Activated CD8-positive, alpha-beta T cell treated with anti-CD3 and anti-CD28 coated beads for 36 hours (primary cell): ENCODE measurements around the gene TMEM129. TPM values are rescaled to one million over a fixed set of nuclear protein-coding genes. Genes with fewer than 3 reads are reported as not detected.

Source experiments
- ATAC-seq: fragments of 200-7000 bp; cut with Tn5 transposase; one replicate; pipeline ENCODE4 v1.10.0; 2021; ENCODE audit warnings: mild to moderate bottlenecking, moderate library complexity
- CTCF ChIA-PET: fragments of 350-600 bp; sonication (Branson Sonifier 250); formaldehyde crosslinking; loops from one replicate; lab custom pipeline; 2021; ENCODE audit warnings: antibody characterized with exemption; lab: Charles Lee
- POLR2A ChIA-PET: fragments of 350-600 bp; sonication (Branson Sonifier 250); formaldehyde crosslinking; loops from one replicate; lab custom pipeline; 2021; ENCODE audit warnings: antibody characterized with exemption; lab: Charles Lee
- DNase-seq: peaks from one replicate; pipeline ENCODE4 v3.0.0-alpha.2; 2020
- H3K27ac Mint-ChIP-seq: one replicate; pipeline ENCODE4 v1.8.0; 2021; ENCODE audit warnings: mild to moderate bottlenecking, mixed read lengths
- H3K27me3 Mint-ChIP-seq: one replicate; pipeline ENCODE4 v1.8.0; 2021; ENCODE audit warnings: mixed read lengths
- H3K36me3 Mint-ChIP-seq: one replicate; pipeline ENCODE4 v1.8.0; 2021; ENCODE audit warnings: low read depth, mixed read lengths
- H3K4me1 Mint-ChIP-seq: one replicate; pipeline ENCODE4 v1.8.0; 2021; ENCODE audit warnings: low read depth, mixed read lengths
- H3K4me3 Mint-ChIP-seq: one replicate; pipeline ENCODE4 v1.8.0; 2021; ENCODE audit warnings: mild to moderate bottlenecking, moderate library complexity, mixed read lengths
- H3K9me3 Mint-ChIP-seq: one replicate; pipeline ENCODE4 v1.8.0; 2021; ENCODE audit warnings: mixed read lengths
- CTCF ChIP-seq: fragments of 200-600 bp; IDR thresholded peaks from one replicate; pipeline ENCODE4 v1.8.0; 2022; ENCODE audit warnings: antibody characterized with exemption, mild to moderate bottlenecking
- intact Hi-C: fragments of 100-400 bp; cut with micrococcal nuclease; formaldehyde crosslinking; loops from one replicate; pipeline ENCODE4 v1.10.0; 2022
- total RNA-seq, 2 experiments: library from RNA; stranded (reverse); gene quantifications; one replicate each; pipeline ENCODE4 v1.2.3, GENCODE V29; 2021

Gene TMEM129
- total RNA-seq, 2 experiments from 2014 or later = 17.8 to 18.2 TPM

- ATAC-seq (peak; percentile 2), DNase-seq (no peak)
- intact Hi-C loops = no loop called here
- Mint-ChIP-seq H3K4me1 (peaks cover 49% of the 10 kb centered on the region), H3K9me3 (no peaks in the 10 kb centered on the region), H3K36me3 (peaks cover 63% of the 10 kb centered on the region), H3K27me3 (no peaks in the 10 kb centered on the region), H3K27ac (peak overlapping the region; percentile 100), H3K4me3 (peak overlapping the region; percentile 92)
- ChIA-PET POLR2A (interaction anchor here (0.5 to 9.5 kb wide), 8 partner anchors 10 to 367 kb away, joined by 3 to 190 read pairs (median 4); partner anchors contain the start of genes TACC3 and TMEM129), CTCF (interaction anchor here (0.8 to 2.1 kb wide), 8 partner anchors 9 to 33 kb away, joined by 3 to 12 read pairs (median 4); no protein-coding TSS in a partner anchor)
- no peak for TF ChIP-seq CTCF
Observed at GRCh38 chr4:1713003-1713851, 7.9 kb downstream of the TMEM129 start.

- TF ChIP-seq CTCF = no peak
- H3K36me3 Mint-ChIP-seq = peaks cover 66% of the 10 kb centered on the region
- H3K4me1 Mint-ChIP-seq = peaks cover 54% of the 10 kb centered on the region
- H3K9me3 Mint-ChIP-seq = no peaks in the 10 kb centered on the region
- DNase-seq = peak; percentile 99
- peak within 1 kb of the TSS; percentile 92 for H3K4me3 Mint-ChIP-seq
- ChIA-PET POLR2A (interaction anchor here (0.5 to 9.5 kb wide), 14 partner anchors 10 to 366 kb away, joined by 3 to 190 read pairs (median 4); partner anchors contain the start of genes TACC3 and TMEM129), CTCF (interaction anchor here (1.5 to 12.5 kb wide), 3 partner anchors 11 to 20 kb away, joined by 8 to 177 read pairs (median 12); no protein-coding TSS in a partner anchor)
- H3K27ac Mint-ChIP-seq = peak within 1 kb of the TSS; percentile 100
- H3K27me3 Mint-ChIP-seq = no peaks in the 10 kb centered on the region
- intact Hi-C loops = no loop called here
- ATAC-seq = peak; percentile 91
Observed at GRCh38 chr4:1712216-1713002, 8.7 kb downstream of the TMEM129 start, which contains the start of gene SLBP. TSS of gene SLBP (minus strand) at chr4:1712319. CDS start at chr4:1712188, 131 bp downstream.

- peak overlapping the region; percentile 91 for H3K27ac Mint-ChIP-seq
- no peaks in the 10 kb centered on the region for H3K9me3 Mint-ChIP-seq
- no peak for TF ChIP-seq CTCF
- peaks cover 55% of the 10 kb centered on the region for H3K4me1 Mint-ChIP-seq
- intact Hi-C loops = no loop called here
- no peaks in the 10 kb centered on the region for H3K27me3 Mint-ChIP-seq
- H3K4me3 Mint-ChIP-seq = peak overlapping the region; percentile 85
- POLR2A ChIA-PET = interaction anchor here (0.7 to 9.5 kb wide), 12 partner anchors 9 to 151 kb away, joined by 3 to 190 read pairs (median 4); partner anchors contain the start of genes TACC3 and TMEM129
- peak; percentile 6 for ATAC-seq
- DNase-seq = peak; percentile 44
- H3K36me3 Mint-ChIP-seq = peaks cover 66% of the 10 kb centered on the region
- CTCF ChIA-PET = interaction anchor here (1.5 to 12.5 kb wide), 3 partner anchors 12 to 19 kb away, joined by 8 to 177 read pairs (median 12); no protein-coding TSS in a partner anchor
Observed at GRCh38 chr4:1711571-1712215, 9.4 kb downstream of the TMEM129 start.

GRCh38 chr4:1711055-1711570 lies 10.0 kb downstream of the TMEM129 start:
- no peak for TF ChIP-seq CTCF
- CTCF ChIA-PET = interaction anchor here (12.5 kb wide), 1 partner anchor 19 kb away, joined by 177 read pairs; no protein-coding TSS in a partner anchor

More at GRCh38 chr4:1711055-1711570, 10.0 kb downstream of the TMEM129 start:
- DNase-seq (no peak), ATAC-seq (no peak)
- Mint-ChIP-seq H3K27me3 (no peaks in the 10 kb centered on the region), H3K27ac (peak overlapping the region; percentile 91), H3K36me3 (peaks cover 70% of the 10 kb centered on the region), H3K4me3 (peak overlapping the region; percentile 85), H3K4me1 (peaks cover 55% of the 10 kb centered on the region), H3K9me3 (no peaks in the 10 kb centered on the region)
- intact Hi-C loops = no loop called here
- POLR2A ChIA-PET = interaction anchor here (0.9 to 9.5 kb wide), 5 partner anchors 8 to 19 kb away, joined by 3 to 190 read pairs (median 26); partner anchors contain the start of genes TACC3 and TMEM129
